ENCODE results near the gene PNMA8A. TPM values are rescaled to one million over a fixed set of nuclear protein-coding genes. Genes with fewer than 3 reads are reported as not detected.
A peak's percentile ranks its signal among the peaks of the same experiment; 100 is the strongest.
"Not testable (repeated sequence)": the region's sequence is repeated elsewhere in the genome, so short reads cannot be mapped to it uniquely, and the experiment has no call there.

PNMA8A gene
- total and polyA plus RNA-seq, 2 of the 13 experiments (the other 11 are each of a cell fraction or from before 2014, with no cell fraction given): 0.13 to 0.51 TPM

DNA sequence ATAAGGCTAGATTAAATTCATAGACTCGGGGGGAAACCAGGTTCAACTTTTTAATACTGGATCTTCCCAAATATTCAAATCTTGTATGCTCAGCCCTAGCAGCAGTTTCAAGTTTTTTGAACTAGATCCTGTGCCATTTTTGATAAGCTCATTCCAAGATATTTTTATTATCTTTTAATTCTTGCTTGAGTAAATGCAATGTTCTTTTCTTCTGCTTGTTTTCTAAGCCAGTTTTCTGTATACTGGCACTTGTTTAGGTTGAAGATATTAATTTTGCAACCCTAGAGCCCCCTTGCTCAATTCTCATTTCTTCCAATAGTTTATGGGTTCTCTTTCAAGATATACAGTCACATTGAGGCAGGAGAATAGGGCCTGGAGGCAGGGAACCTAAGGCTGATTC, 29.5 kb downstream of the PNMA8A start (continued):
- TF ChIP-seq NBN (conservative IDR thresholded peaks at IDR 0.05) (no peak), ZNF143 (CRISPR knock-in tag; IDR thresholded peaks at IDR 0.05) (no peak), AGO1 (IDR thresholded peaks at IDR 0.05; ENCODE audit: low read depth, low read length, poor library complexity, severe bottlenecking) (no peak), BRCA1 (CRISPR knock-in tag; IDR thresholded peaks at IDR 0.05) (no peak), GABPB1 (CRISPR knock-in tag; IDR thresholded peaks at IDR 0.05) (no peak), MAFF (IDR thresholded peaks at IDR 0.05; ENCODE audit: low read depth, low read length) (no peak)
- TF ChIP-seq, protein P1, sequence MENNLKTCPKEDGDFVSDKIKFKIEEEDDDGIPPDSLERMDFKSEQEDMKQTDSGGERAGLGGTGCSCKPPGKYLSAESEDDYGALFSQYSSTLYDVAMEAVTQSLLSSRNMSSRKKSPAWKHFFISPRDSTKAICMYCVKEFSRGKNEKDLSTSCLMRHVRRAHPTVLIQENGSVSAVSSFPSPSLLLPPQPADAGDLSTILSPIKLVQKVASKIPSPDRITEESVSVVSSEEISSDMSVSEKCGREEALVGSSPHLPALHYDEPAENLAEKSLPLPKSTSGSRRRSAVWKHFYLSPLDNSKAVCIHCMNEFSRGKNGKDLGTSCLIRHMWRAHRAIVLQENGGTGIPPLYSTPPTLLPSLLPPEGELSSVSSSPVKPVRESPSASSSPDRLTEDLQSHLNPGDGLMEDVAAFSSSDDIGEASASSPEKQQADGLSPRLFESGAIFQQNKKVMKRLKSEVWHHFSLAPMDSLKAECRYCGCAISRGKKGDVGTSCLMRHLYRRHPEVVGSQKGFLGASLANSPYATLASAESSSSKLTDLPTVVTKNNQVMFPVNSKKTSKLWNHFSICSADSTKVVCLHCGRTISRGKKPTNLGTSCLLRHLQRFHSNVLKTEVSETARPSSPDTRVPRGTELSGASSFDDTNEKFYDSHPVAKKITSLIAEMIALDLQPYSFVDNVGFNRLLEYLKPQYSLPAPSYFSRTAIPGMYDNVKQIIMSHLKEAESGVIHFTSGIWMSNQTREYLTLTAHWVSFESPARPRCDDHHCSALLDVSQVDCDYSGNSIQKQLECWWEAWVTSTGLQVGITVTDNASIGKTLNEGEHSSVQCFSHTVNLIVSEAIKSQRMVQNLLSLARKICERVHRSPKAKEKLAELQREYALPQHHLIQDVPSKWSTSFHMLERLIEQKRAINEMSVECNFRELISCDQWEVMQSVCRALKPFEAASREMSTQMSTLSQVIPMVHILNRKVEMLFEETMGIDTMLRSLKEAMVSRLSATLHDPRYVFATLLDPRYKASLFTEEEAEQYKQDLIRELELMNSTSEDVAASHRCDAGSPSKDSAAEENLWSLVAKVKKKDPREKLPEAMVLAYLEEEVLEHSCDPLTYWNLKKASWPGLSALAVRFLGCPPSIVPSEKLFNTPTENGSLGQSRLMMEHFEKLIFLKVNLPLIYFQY (CRISPR knock-in tag; IDR thresholded peaks at IDR 0.05; ENCODE audit: borderline replicate concordance): no peak
- TF ChIP-seq, protein P2, sequence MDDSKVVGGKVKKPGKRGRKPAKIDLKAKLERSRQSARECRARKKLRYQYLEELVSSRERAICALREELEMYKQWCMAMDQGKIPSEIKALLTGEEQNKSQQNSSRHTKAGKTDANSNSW (CRISPR knock-in tag; IDR thresholded peaks at IDR 0.05; ENCODE audit: borderline replicate concordance): no peak

DNA sequence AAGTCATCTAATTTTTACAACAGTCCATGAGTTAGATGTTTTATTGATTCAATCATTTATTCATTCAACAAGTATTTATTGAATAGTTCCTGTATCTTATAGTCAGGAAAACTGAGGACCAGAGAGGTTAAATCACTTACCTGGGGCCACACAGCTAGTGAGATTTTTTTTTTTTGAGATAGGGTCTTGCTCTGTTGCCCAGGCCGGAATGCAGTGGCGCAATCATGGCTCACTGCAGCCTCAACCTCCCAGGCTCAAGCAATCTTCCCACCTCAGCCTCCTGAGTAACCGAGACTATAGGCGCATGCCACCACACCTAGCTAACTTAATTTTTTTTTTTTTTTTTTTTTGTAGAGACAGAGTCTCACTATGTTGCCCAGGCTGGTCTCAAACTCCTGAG, 35.7 kb downstream of the PNMA8A start:
- in situ Hi-C loops (cut with HindIII; ENCODE audit: extremely low pct_ligation_motif_present, low pct_unique_long_range_greater_than_20kb); H3K4me2 ChIP-seq (ENCODE audit: low read depth, low read length); H3K27me3 ChIP-seq (ENCODE audit: control insufficient read depth in 1 of 2, insufficient read depth in 2 of 2, low read length in 2 of 2); intact Hi-C loops (cut with micrococcal nuclease; ENCODE audit: unreplicated experiment); H3K4me1 ChIP-seq (ENCODE audit: insufficient read depth, low read length); H3K27ac ChIP-seq (ENCODE audit: extremely low read length, insufficient read depth, low read length); H3K79me2 ChIP-seq (ENCODE audit: insufficient read depth, low read length); POLR2A ChIA-PET; H3K4me3 ChIP-seq (replicated peaks in 1 of 3; ENCODE audit: insufficient read depth in 1 of 3, low read depth in 2 of 3, low read length in 3 of 3); ATAC-seq; H3K9ac ChIP-seq (ENCODE audit: insufficient read depth, low read depth, low read length); H2AFZ ChIP-seq (ENCODE audit: low read length); H3K36me3 ChIP-seq (replicated peaks in 1 of 2; ENCODE audit: control insufficient read depth in 1 of 2, insufficient read depth in 2 of 2, low read length in 2 of 2); DNase-seq (ENCODE audit: low spot score); FAIRE-seq; BruUV-seq (replicated peaks); CTCF ChIA-PET (ENCODE audit: low intra/inter-chr PET ratio, low total read pairs); H3K9me3 ChIP-seq (ENCODE audit: low read length); H4K20me1 ChIP-seq (ENCODE audit: insufficient read depth, low read length): not testable (repeated sequence)
- peak; percentile 65 for TF ChIP-seq ZNF768 (CRISPR knock-in tag; IDR thresholded peaks at IDR 0.05)
- WGBS (ENCODE audit: low lambda C conversion rate): 54% methylated on average over 4 of the region's 4 CpGs

Measured in HepG2 (cell line).